Trophoblast cell (in vitro differentiated cells and primary cell): ENCODE measurements around the gene KRTAP4-2.

Source experiments
- DNase-seq, 2 donors: peaks; one replicate each; pipeline ENCODE4 v3.0.0-alpha.2; 2016
- H2AFZ ChIP-seq: 2 replicates; pipeline ENCODE4 v1.6.1; 2013; ENCODE audit warnings: low read length, moderate library complexity, mild to moderate bottlenecking; ENCODE audit not compliant: insufficient read depth, poor library complexity
- H2AK5ac ChIP-seq: 2 replicates; pipeline ENCODE4 v1.6.1; 2013; ENCODE audit warnings: mild to moderate bottlenecking, low read length
- H2BK120ac ChIP-seq: 2 replicates; pipeline ENCODE4 v1.6.1; 2013; ENCODE audit warnings: low read length, mild to moderate bottlenecking, moderate library complexity; ENCODE audit not compliant: insufficient read depth, poor library complexity
- H2BK12ac ChIP-seq: 2 replicates; pipeline ENCODE4 v1.6.1; 2013; ENCODE audit warnings: mild to moderate bottlenecking, low read length, moderate library complexity
- H2BK5ac ChIP-seq: 2 replicates; pipeline ENCODE4 v1.6.1; 2013; ENCODE audit warnings: low read length, low read depth, moderate library complexity, mild to moderate bottlenecking; ENCODE audit not compliant: poor library complexity
- H3K14ac ChIP-seq: 2 replicates; pipeline ENCODE4 v1.6.1; 2013; ENCODE audit warnings: mild to moderate bottlenecking, low read length
- H3K18ac ChIP-seq: 2 replicates; pipeline ENCODE4 v1.6.1; 2013; ENCODE audit warnings: mild to moderate bottlenecking, low read length
- H3K23ac ChIP-seq: 2 replicates; pipeline ENCODE4 v1.6.1; 2013; ENCODE audit warnings: low read length
- H3K27ac ChIP-seq: 2 replicates; pipeline ENCODE4 v1.5.1; 2013; ENCODE audit warnings: low read depth, mild to moderate bottlenecking, inconsistent platforms, low read length, moderate library complexity
- H3K27me3 ChIP-seq: 2 replicates; pipeline ENCODE4 v1.6.1; 2013; ENCODE audit warnings: inconsistent platforms, mild to moderate bottlenecking, low read length, moderate library complexity; ENCODE audit not compliant: insufficient read depth
- H3K36me3 ChIP-seq, 2 experiments: 1 replicate in 1 of 2; 2 replicates in 1 of 2; pipeline ENCODE4 v1.6.1; 2013; ENCODE audit warnings: low read length in 2 of 2, mild to moderate bottlenecking in 2 of 2, moderate library complexity in 1 of 2; ENCODE audit not compliant: insufficient read depth in 2 of 2, control insufficient read depth in 1 of 2
- H3K4ac ChIP-seq: 2 replicates; pipeline ENCODE4 v1.6.1; 2013; ENCODE audit warnings: low read depth, mild to moderate bottlenecking, low read length, moderate library complexity
- H3K4me1 ChIP-seq, 2 experiments: 1 replicate in 1 of 2; 2 replicates in 1 of 2; pipeline ENCODE4 v1.6.1; 2013; ENCODE audit warnings: low read length in 2 of 2, mild to moderate bottlenecking in 2 of 2, moderate library complexity in 1 of 2; ENCODE audit not compliant: insufficient read depth in 2 of 2, control insufficient read depth in 1 of 2
- H3K4me2 ChIP-seq: 2 replicates; pipeline ENCODE4 v1.6.1; 2013; ENCODE audit warnings: inconsistent platforms, mild to moderate bottlenecking, low read length, moderate library complexity
- H3K4me3 ChIP-seq: 2 replicates; pipeline ENCODE4 v1.5.1; 2013; ENCODE audit warnings: mild to moderate bottlenecking, low read depth, low read length, inconsistent platforms
- H3K79me1 ChIP-seq: one replicate; pipeline ENCODE4 v1.6.1; 2013; ENCODE audit warnings: low read length
- H3K79me2 ChIP-seq: 2 replicates; pipeline ENCODE4 v1.6.1; 2013; ENCODE audit warnings: low read length, mild to moderate bottlenecking; ENCODE audit not compliant: control insufficient read depth, insufficient read depth, poor library complexity
- H3K9ac ChIP-seq: 2 replicates; pipeline ENCODE4 v1.6.1; 2013; ENCODE audit warnings: mild to moderate bottlenecking, low read length
- H3K9me3 ChIP-seq: 2 replicates; pipeline ENCODE4 v1.6.1; 2013; ENCODE audit warnings: low read depth, mild to moderate bottlenecking, control low read depth, inconsistent platforms, low read length; ENCODE audit not compliant: insufficient read depth
- H4K12ac ChIP-seq: 2 replicates; pipeline ENCODE4 v1.6.1; 2013; ENCODE audit warnings: low read depth, mild to moderate bottlenecking, low read length, moderate library complexity
- H4K8ac ChIP-seq: 2 replicates; pipeline ENCODE4 v1.6.1; 2013; ENCODE audit warnings: low read depth, mild to moderate bottlenecking, low read length, moderate library complexity
- H4K91ac ChIP-seq: one replicate; pipeline ENCODE4 v1.6.1; 2013; ENCODE audit warnings: low read depth, mild to moderate bottlenecking, low read length, moderate library complexity
- WGBS: extraction: QIAGEN DNeasy Blood & Tissue Kit; methylation state at CpG from one replicate; pipeline ENCODE4 v1.1.7; 2013; ENCODE audit warnings: missing lambda C conversion rate; ENCODE audit not compliant: insufficient read length, insufficient coverage; ENCODE audit errors: extremely low coverage; 5-methylcytosine and 5-hydroxymethylcytosine counted together

The KRTAP4-2 gene

DNA sequence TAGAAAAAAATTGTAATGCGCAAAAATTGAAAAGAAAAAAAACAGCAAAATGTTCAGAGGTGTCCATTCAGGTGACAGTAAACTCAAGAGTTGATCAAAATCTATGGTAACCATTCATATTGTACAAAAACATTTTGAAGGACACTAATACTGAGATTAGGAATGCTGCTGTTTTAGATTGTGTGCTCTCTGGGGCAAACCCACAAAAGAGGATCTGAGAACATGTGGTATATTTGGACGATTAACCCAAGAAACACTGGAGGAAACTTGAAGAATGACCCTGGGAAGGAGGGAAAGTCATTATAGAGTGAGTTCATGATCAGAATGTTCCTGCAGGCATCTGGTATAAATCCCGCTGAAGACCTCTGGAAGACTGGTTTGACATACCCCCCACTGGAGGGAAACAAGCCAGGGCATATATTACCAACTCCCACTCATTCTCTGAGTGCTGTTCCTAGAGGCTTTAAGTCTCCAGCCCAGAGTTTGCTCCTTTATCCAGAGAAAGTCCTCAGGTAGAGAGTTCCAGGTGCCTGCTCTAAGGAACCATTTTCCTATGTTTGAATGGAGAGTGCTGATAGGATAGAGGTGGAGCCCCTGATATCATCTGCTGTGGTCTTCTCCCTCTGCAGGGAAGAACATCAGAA is 1.2 kb downstream of the KRTAP4-2 start:
- no peaks in the 10 kb centered on the region for H3K9me3 ChIP-seq
- no peak overlapping the region for H3K14ac ChIP-seq
- no peaks in the 10 kb centered on the region for H3K4me1 ChIP-seq
- H3K18ac ChIP-seq = no peak overlapping the region
- WGBS = no CpG with 5 or more reads among the region's 3 CpGs
- no peak overlapping the region for H4K12ac ChIP-seq
- no peak overlapping the region for H3K9ac ChIP-seq
- H3K4me2 ChIP-seq = no peak overlapping the region
- no peak overlapping the region for H2BK5ac ChIP-seq
- no peak overlapping the region for H4K8ac ChIP-seq
- no peaks in the 10 kb centered on the region for H3K36me3 ChIP-seq
- H2BK120ac ChIP-seq = no peak overlapping the region
- no peak overlapping the region for H2BK12ac ChIP-seq
- no peaks in the 10 kb centered on the region for H3K79me1 ChIP-seq
- H3K27me3 ChIP-seq = no peaks in the 10 kb centered on the region
- H3K4me3 ChIP-seq = no peak overlapping the region
- H3K4ac ChIP-seq = no peak overlapping the region
- H3K27ac ChIP-seq = no peak overlapping the region
- H2AK5ac ChIP-seq = no peak overlapping the region
- H2AFZ ChIP-seq = no peak overlapping the region
- no peaks in the 10 kb centered on the region for H3K79me2 ChIP-seq
- DNase-seq = no peak
- H3K23ac ChIP-seq = no peak overlapping the region
- H4K91ac ChIP-seq = no peak overlapping the region

- Histone ChIP-seq H3K27me3 (no peaks in the 10 kb centered on the region), H3K14ac (no peak overlapping the region), H2BK120ac (no peak overlapping the region), H2BK5ac (no peak overlapping the region), H4K91ac (no peak overlapping the region), H3K4ac (no peak overlapping the region), H2BK12ac (no peak overlapping the region), H3K4me1 (no peaks in the 10 kb centered on the region), H4K8ac (no peak overlapping the region), H3K4me3 (no peak overlapping the region), H3K23ac (no peak overlapping the region), H3K36me3 (no peaks in the 10 kb centered on the region), H4K12ac (no peak overlapping the region), H3K9ac (no peak overlapping the region), H3K18ac (no peak overlapping the region), H3K79me1 (no peaks in the 10 kb centered on the region), H3K4me2 (no peak overlapping the region), H2AK5ac (no peak overlapping the region), H2AFZ (no peak overlapping the region), H3K79me2 (no peaks in the 10 kb centered on the region), H3K9me3 (no peaks in the 10 kb centered on the region), H3K27ac (no peak overlapping the region)
- DNase-seq = no peak
- no CpG with 5 or more reads among the region's 2 CpGs for WGBS
Measured at GRCh38 chr17:41171886-41172285, 6.1 kb downstream of the KRTAP4-2 start.

- H3K14ac ChIP-seq = no peak within 1 kb of the TSS
Measured at GRCh38 chr17:41168121-41168520, 9.9 kb downstream of the KRTAP4-2 start, which contains the start of gene KRTAP4-3. TSS of gene KRTAP4-3 (minus strand) at chr17:41168221. CDS start at chr17:41168172, 49 bp downstream.

GRCh38 chr17:41167561-41167960 is 10.5 kb downstream of the KRTAP4-2 start:
- no CpG with 5 or more reads among the region's 7 CpGs for WGBS
- H4K91ac ChIP-seq = no peak overlapping the region
- no peak for DNase-seq
- H3K36me3 ChIP-seq = no peaks in the 10 kb centered on the region
- no peak overlapping the region for H3K4me2 ChIP-seq
- H4K12ac ChIP-seq = no peak overlapping the region
- no peaks in the 10 kb centered on the region for H3K79me1 ChIP-seq
- no peak overlapping the region for H2BK120ac ChIP-seq
- H2BK5ac ChIP-seq = no peak overlapping the region
- no peak overlapping the region for H3K18ac ChIP-seq
- H3K79me2 ChIP-seq = no peaks in the 10 kb centered on the region
- H4K8ac ChIP-seq = no peak overlapping the region
- H3K9me3 ChIP-seq = no peaks in the 10 kb centered on the region
- no peak overlapping the region for H2AFZ ChIP-seq
- no peaks in the 10 kb centered on the region for H3K27me3 ChIP-seq
- H3K4ac ChIP-seq = no peak overlapping the region
- H2AK5ac ChIP-seq = no peak overlapping the region
- H3K4me1 ChIP-seq = no peaks in the 10 kb centered on the region
- no peak overlapping the region for H3K23ac ChIP-seq
- no peak overlapping the region for H3K27ac ChIP-seq
- H3K14ac ChIP-seq = no peak overlapping the region
- no peak overlapping the region for H2BK12ac ChIP-seq
- no peak overlapping the region for H3K9ac ChIP-seq
- no peak overlapping the region for H3K4me3 ChIP-seq

More at GRCh38 chr17:41168121-41168520, 9.9 kb downstream of the KRTAP4-2 start, which contains the start of gene KRTAP4-3:
- WGBS = no CpG with 5 or more reads among the region's 1 CpG
- H3K9ac ChIP-seq = no peak within 1 kb of the TSS
- no peak within 1 kb of the TSS for H2BK12ac ChIP-seq
- H4K8ac ChIP-seq = no peak within 1 kb of the TSS
- H2AK5ac ChIP-seq = no peak within 1 kb of the TSS
- H3K36me3 ChIP-seq = no peaks in the 10 kb centered on the region
- H3K9me3 ChIP-seq = no peaks in the 10 kb centered on the region
- H3K27ac ChIP-seq = no peak within 1 kb of the TSS
- H2BK5ac ChIP-seq = no peak within 1 kb of the TSS
- no peak within 1 kb of the TSS for H2AFZ ChIP-seq
- H3K79me1 ChIP-seq = no peaks in the 10 kb centered on the region
- no peaks in the 10 kb centered on the region for H3K27me3 ChIP-seq
- no peaks in the 10 kb centered on the region for H3K4me1 ChIP-seq
- no peak within 1 kb of the TSS for H3K4me2 ChIP-seq
- H3K18ac ChIP-seq = no peak within 1 kb of the TSS
- no peak within 1 kb of the TSS for H4K91ac ChIP-seq
- H3K79me2 ChIP-seq = no peaks in the 10 kb centered on the region
- H3K4me3 ChIP-seq = no peak within 1 kb of the TSS
- H2BK120ac ChIP-seq = no peak within 1 kb of the TSS
- no peak within 1 kb of the TSS for H3K4ac ChIP-seq
- DNase-seq = no peak
- H3K23ac ChIP-seq = no peak within 1 kb of the TSS
- H4K12ac ChIP-seq = no peak within 1 kb of the TSS
